Heart left ventricle (tissue), 13 donors: ENCODE data around the gene SRSF6.

Experiments used
- POLR2A ChIP-seq, 2 donors: fragments of 450-650 bp; IDR thresholded peaks; one replicate each; pipeline ENCODE4 v1.6.1; 2017; ENCODE audit warnings: antibody characterized with exemption in 2 of 2, mild to moderate bottlenecking in 2 of 2, moderate library complexity in 2 of 2
- TF ChIP-seq, protein P1 (sequence below), 12 donors: fragments of 200-600 bp; sonication (generic) in 4 of 12; IDR thresholded peaks; one replicate each; pipeline versions ENCODE4 v1.5.0 to v1.8.0; 2018 to 2022; ENCODE audit warnings: antibody characterized with exemption in 12 of 12, mild to moderate bottlenecking in 5 of 12
- donor health status: ischemic (EF 13 %, LVEDD 7.1; RV severe dilation, severe dysfunction).
- donor health status: DM: no; HTN: yes; CAD: no.
- donor health status: DM: no; HTN: no; CAD: no.
- donor health status: ischemic (EF 25% LVEDD 6.9; RV normal size, moderate dysfunction).
- donor health status: ischemic (EF 25% LVEDD 5.7; RV mildly dilated, moderate dysfunction).
- donor health status: ischemic (EF 35%, LVEDD 5.7; RV mildly dilated, moderate dysfunction).
- donor health status: nonischemic (EF 11% LVEDD 7.7; RV severe dilation, severe dysfunction).
- donor health status: DM: yes; HTN: yes; CAD: no.
- donor health status: PGD.
- donor health status: ischemic (EF 29% LVEDD 5.4; RV normal size, mild dysfunction).
- donor health status: nonischemic (EF 23%, LVEDD 6.1; RV moderate dilation, normal function).

DNA sequence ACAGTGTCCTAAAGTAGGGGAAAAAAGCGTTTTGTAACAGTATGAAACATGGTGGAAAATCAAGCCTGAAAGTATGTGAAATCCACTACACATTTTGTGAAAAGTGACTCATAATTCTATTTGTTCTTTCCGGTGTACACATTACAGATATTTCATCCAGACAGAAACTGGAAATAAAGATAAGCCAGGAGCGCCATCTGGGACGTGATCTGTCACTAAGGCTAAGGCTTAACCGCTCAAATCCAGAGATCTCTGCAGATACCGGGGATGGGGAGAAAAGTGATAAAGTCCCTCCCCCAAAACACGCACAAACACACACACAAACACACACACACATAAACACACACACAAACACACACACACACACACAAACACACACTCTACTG lies 26.6 kb upstream of the SRSF6 start:
- TF ChIP-seq, protein P1, sequence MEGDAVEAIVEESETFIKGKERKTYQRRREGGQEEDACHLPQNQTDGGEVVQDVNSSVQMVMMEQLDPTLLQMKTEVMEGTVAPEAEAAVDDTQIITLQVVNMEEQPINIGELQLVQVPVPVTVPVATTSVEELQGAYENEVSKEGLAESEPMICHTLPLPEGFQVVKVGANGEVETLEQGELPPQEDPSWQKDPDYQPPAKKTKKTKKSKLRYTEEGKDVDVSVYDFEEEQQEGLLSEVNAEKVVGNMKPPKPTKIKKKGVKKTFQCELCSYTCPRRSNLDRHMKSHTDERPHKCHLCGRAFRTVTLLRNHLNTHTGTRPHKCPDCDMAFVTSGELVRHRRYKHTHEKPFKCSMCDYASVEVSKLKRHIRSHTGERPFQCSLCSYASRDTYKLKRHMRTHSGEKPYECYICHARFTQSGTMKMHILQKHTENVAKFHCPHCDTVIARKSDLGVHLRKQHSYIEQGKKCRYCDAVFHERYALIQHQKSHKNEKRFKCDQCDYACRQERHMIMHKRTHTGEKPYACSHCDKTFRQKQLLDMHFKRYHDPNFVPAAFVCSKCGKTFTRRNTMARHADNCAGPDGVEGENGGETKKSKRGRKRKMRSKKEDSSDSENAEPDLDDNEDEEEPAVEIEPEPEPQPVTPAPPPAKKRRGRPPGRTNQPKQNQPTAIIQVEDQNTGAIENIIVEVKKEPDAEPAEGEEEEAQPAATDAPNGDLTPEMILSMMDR (IDR thresholded peaks at IDR 0.05), result no peak
- no peak for TF ChIP-seq POLR2A (IDR thresholded peaks at IDR 0.05)
